Osteoblast (primary cell): ENCODE measurements around the gene MOB2. TPM values are rescaled to one million over a fixed set of nuclear protein-coding genes. Genes with fewer than 3 reads are reported as not detected.

Experiments
- DNase-seq: peaks from one replicate; pipeline ENCODE4 v3.0.0; 2011; ENCODE audit warnings: low spot score, mixed read lengths; ENCODE audit not compliant: insufficient read length; ENCODE audit errors: missing footprints
- H2AFZ ChIP-seq: 2 replicates; pipeline ENCODE4 v1.6.0; 2011; ENCODE audit warnings: mild to moderate bottlenecking, low read length
- H3K27ac ChIP-seq: 2 replicates; pipeline ENCODE4 v1.5.1; 2011; ENCODE audit warnings: mild to moderate bottlenecking, low read depth, low read length, moderate library complexity
- H3K27me3 ChIP-seq: 2 replicates; pipeline ENCODE4 v1.6.0; 2012; ENCODE audit warnings: mild to moderate bottlenecking, control low read depth, inconsistent platforms, low read length, moderate library complexity; ENCODE audit not compliant: insufficient read depth
- H3K36me3 ChIP-seq: 2 replicates; pipeline ENCODE4 v1.5.1; 2011; ENCODE audit warnings: mild to moderate bottlenecking, low read length, control low read depth, moderate library complexity; ENCODE audit not compliant: insufficient read depth
- H3K4me1 ChIP-seq: 2 replicates; pipeline ENCODE4 v1.5.1; 2011; ENCODE audit warnings: mild to moderate bottlenecking, low read length, control low read depth, moderate library complexity; ENCODE audit not compliant: insufficient read depth
- H3K4me2 ChIP-seq: 2 replicates; pipeline ENCODE4 v1.6.0; 2011; ENCODE audit warnings: mild to moderate bottlenecking, low read length; ENCODE audit not compliant: insufficient read depth
- H3K4me3 ChIP-seq: fragments of 200-600 bp; sonication (generic); 3 replicates; pipeline ENCODE4 v1.5.1; 2012; ENCODE audit warnings: mild to moderate bottlenecking, low read length, inconsistent platforms; ENCODE audit not compliant: insufficient read depth
- H3K79me2 ChIP-seq: 2 replicates; pipeline ENCODE4 v1.6.0; 2012; ENCODE audit warnings: mild to moderate bottlenecking, low read length, control low read depth, inconsistent platforms; ENCODE audit not compliant: insufficient read depth
- H3K9me3 ChIP-seq: 2 replicates; pipeline ENCODE4 v1.5.1; 2011; ENCODE audit warnings: low read depth, low read length, control low read depth
- H4K20me1 ChIP-seq: 2 replicates; pipeline ENCODE4 v1.6.0; 2012; ENCODE audit warnings: mild to moderate bottlenecking, low read length, control low read depth; ENCODE audit not compliant: insufficient read depth
- CTCF ChIP-seq: IDR thresholded peaks from 2 replicates; pipeline ENCODE4 v1.5.1; 2011; ENCODE audit warnings: mild to moderate bottlenecking, low read depth, low read length, moderate library complexity; ENCODE audit errors: extremely low read depth
- total RNA-seq: library from RNA; depleted of rRNA; stranded (reverse); fragments of >200 nt; gene quantifications from 2 replicates; pipeline ENCODE4 v1.2.3, GENCODE V29; 2012

MOB2 gene
- total RNA-seq, 1 donor = 28.2 TPM

GRCh38 chr11:1499261-1499890 lies 12.8 kb upstream of the MOB2 start:
- Histone ChIP-seq H3K4me2 (no peak overlapping the region), H3K4me1 (no peaks in the 10 kb centered on the region), H3K9me3 (no peaks in the 10 kb centered on the region), H4K20me1 (peaks cover 88% of the 10 kb centered on the region), H2AFZ (no peak overlapping the region), H3K36me3 (no peaks in the 10 kb centered on the region), H3K27me3 (no peaks in the 10 kb centered on the region), H3K4me3 (no peak overlapping the region), H3K79me2 (peaks cover 91% of the 10 kb centered on the region), H3K27ac (no peak overlapping the region)
- no peak for TF ChIP-seq CTCF
- DNase-seq = peak; percentile 52

DNA sequence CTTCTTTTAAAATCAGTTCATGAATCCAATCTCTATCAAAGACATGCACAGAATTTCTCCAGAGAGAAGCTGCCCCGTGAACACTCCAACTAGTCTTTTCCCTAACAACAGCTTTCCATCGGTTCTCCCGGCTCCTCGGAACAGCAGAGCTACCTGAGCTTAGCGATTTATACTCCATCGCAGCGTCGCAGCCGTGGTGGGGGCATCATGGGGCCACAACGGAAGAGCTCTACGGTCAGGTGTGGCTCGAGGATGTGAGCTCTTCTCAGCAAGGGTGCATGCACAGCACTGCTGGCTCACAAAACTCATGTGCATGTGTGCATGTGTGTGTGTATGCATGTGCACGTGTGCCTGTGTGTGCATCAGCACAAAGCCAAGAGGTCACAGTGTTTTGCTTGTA lies 11.7 kb upstream of the MOB2 start:
- Histone ChIP-seq H3K4me3 (no peak overlapping the region), H3K36me3 (no peaks in the 10 kb centered on the region), H2AFZ (no peak overlapping the region), H3K4me1 (no peaks in the 10 kb centered on the region), H3K27me3 (no peaks in the 10 kb centered on the region), H3K27ac (no peak overlapping the region), H3K4me2 (no peak overlapping the region), H3K79me2 (peaks cover 85% of the 10 kb centered on the region), H4K20me1 (peaks cover 84% of the 10 kb centered on the region), H3K9me3 (no peaks in the 10 kb centered on the region)
- DNase-seq = no peak
- TF ChIP-seq CTCF = no peak

GRCh38 chr11:1497600-1497999 lies 11.0 kb upstream of the MOB2 start:
- Histone ChIP-seq H4K20me1 (peaks cover 84% of the 10 kb centered on the region), H2AFZ (no peak overlapping the region), H3K36me3 (no peaks in the 10 kb centered on the region), H3K4me1 (no peaks in the 10 kb centered on the region), H3K4me3 (no peak overlapping the region), H3K27me3 (no peaks in the 10 kb centered on the region), H3K27ac (no peak overlapping the region), H3K9me3 (no peaks in the 10 kb centered on the region), H3K79me2 (peaks cover 85% of the 10 kb centered on the region), H3K4me2 (no peak overlapping the region)
- DNase-seq = no peak
- no peak for TF ChIP-seq CTCF

GRCh38 chr11:1496761-1497095 lies 10.1 kb upstream of the MOB2 start:
- Histone ChIP-seq H2AFZ (no peak overlapping the region), H3K4me2 (no peak overlapping the region), H3K79me2 (peaks cover 82% of the 10 kb centered on the region), H3K4me1 (no peaks in the 10 kb centered on the region), H3K36me3 (no peaks in the 10 kb centered on the region), H3K27me3 (no peaks in the 10 kb centered on the region), H3K4me3 (no peak overlapping the region), H4K20me1 (peaks cover 81% of the 10 kb centered on the region), H3K9me3 (no peaks in the 10 kb centered on the region), H3K27ac (no peak overlapping the region)
- no peak for DNase-seq
- no peak for TF ChIP-seq CTCF
